Pons (tissue), 1 donor: ENCODE measurements around the gene POLDIP2.

Experiments used
- DNase-seq: peaks from one replicate; pipeline ENCODE4 v3.0.0-alpha.2; 2016; ENCODE audit warnings: low spot score

Gene POLDIP2

DNA sequence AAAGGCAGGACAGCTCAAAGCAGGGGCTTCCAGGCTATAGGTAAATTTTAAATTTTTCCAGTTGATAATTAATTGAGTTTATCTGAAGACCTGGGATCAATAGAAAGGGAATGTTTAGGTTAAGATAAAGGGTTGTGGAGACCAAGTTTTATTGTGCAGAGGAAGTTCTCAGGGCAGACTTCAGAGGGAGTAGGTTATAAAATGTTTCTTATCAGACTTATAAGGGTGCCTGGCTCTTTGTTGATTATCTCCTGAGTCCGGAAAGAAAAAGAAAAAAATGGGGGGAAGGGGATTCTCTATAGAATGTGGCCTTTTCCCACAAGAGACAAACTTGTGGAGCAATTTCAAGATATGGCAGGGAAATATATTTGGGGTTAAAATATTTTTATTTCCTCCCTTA, 32.8 kb upstream of the POLDIP2 start:
- no peak for DNase-seq

DNA sequence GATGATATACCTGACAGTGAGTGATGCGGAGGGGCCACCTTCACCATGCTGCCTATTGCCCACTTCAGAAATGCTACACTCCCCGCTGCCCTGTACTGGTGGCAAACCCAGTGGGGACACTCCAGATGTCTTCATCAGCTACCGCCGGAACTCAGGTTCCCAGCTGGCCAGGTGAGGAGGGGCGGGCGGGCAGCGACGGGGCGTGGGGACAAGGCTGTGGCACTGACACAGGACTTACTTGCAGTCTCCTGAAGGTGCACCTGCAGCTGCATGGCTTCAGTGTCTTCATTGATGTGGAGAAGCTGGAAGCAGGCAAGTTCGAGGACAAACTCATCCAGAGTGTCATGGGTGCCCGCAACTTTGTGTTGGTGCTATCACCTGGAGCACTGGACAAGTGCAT, 30.8 kb upstream of the POLDIP2 start:
- no peak for DNase-seq

DNA sequence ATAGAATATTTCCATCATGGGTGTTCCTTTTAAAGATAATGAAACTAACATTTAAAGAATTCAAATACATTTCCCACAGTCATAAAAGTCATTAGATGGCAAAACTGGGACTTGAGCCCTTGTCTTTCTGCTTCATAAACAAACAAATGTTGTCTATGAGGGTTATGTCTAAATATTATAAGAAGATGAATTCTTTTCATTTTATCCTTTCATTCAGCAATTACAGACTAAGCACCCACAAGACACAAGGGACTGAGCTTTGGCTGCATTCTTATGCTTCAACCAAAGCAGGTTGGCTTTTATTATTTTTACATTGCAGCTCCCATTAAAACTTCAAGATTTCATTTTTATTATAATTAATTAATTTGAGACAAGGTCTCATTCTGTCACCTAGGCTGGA, 29.1 kb upstream of the POLDIP2 start:
- no peak for DNase-seq

DNA sequence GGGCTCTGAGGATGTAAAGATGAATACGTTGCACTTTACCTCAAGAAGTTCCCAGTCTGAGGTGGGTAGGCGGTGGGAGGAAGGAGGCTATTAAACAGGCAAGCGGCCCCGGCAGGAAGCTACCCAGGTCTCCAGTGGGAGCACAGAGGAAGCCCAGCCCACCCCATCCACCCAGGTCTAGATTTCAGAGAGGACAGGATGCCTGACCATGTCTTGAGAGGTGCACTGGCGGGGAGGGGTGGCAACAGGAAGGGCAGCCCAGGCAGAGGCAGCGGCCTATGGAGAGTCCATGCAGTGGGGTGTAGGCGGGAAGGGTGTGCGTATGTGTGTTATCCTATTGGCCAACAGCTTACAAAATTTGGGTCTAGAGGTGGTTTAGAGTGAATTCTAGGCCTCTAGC, 28.1 kb upstream of the POLDIP2 start:
- DNase-seq: no peak

DNA sequence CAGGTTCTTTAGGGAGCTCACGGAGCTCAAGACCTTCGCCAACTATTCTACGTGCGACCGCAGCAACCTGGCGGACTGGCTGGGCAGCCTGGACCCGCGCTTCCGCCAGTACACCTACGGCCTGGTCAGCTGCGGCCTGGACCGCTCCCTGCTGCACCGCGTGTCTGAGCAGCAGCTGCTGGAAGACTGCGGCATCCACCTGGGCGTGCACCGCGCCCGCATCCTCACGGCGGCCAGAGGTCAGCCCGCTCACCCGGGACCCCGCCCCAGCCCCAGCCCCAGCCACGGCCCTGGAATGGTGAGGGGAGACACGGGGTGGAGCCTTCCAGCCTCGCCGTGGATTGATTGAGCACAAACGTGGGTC, 27.7 kb upstream of the POLDIP2 start:
- DNase-seq: no peak

DNA sequence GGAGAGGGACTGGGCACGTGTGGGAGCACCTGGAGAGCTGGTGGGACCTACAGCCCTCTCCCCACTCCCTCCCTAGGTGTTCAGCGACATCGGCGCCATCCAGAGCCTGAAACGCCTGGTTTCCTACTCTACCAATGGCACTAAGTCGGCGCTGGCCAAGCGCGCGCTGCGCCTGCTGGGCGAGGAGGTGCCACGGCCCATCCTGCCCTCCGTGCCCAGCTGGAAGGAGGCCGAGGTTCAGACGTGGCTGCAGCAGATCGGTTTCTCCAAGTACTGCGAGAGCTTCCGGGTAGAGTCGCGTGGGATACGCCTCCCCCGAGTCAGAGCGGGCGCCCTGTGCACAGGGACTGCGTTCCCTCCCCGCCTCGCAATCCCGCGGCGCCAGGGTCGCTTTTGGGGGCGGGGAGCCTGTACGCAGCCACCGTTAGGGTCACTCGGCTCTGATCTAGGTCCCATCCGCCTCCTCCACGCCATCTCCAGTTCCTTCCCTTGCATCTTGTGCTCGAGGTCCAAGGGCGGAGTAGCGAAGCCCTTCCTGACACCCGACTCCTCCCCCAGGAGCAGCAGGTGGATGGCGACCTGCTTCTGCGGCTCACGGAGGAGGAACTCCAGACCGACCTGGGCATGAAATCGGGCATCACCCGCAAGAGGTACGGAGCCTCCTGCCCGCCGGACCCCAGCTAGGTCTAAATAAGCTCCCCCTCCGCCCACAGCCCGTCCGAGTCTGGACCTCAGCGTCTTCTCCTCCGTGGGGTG, 27.1 kb upstream of the POLDIP2 start:
- DNase-seq: no peak

DNA sequence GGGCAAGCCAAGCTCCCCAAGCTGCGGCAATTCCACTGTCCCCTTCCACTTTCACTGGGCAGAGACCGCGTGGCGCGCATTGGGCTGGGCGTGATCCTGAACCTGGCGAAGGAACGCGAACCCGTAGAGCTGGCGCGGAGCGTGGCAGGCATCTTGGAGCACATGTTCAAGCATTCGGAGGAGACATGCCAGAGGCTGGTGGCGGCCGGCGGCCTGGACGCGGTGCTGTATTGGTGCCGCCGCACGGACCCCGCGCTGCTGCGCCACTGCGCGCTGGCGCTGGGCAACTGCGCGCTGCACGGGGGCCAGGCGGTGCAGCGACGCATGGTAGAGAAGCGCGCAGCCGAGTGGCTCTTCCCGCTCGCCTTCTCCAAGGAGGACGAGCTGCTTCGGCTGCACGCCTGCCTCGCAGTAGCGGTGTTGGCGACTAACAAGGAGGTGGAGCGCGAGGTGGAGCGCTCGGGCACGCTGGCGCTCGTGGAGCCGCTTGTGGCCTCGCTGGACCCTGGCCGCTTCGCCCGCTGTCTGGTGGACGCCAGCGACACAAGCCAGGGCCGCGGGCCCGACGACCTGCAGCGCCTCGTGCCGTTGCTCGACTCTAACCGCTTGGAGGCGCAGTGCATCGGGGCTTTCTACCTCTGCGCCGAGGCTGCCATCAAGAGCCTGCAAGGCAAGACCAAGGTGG, 24.0 kb upstream of the POLDIP2 start:
- no peak for DNase-seq

DNA sequence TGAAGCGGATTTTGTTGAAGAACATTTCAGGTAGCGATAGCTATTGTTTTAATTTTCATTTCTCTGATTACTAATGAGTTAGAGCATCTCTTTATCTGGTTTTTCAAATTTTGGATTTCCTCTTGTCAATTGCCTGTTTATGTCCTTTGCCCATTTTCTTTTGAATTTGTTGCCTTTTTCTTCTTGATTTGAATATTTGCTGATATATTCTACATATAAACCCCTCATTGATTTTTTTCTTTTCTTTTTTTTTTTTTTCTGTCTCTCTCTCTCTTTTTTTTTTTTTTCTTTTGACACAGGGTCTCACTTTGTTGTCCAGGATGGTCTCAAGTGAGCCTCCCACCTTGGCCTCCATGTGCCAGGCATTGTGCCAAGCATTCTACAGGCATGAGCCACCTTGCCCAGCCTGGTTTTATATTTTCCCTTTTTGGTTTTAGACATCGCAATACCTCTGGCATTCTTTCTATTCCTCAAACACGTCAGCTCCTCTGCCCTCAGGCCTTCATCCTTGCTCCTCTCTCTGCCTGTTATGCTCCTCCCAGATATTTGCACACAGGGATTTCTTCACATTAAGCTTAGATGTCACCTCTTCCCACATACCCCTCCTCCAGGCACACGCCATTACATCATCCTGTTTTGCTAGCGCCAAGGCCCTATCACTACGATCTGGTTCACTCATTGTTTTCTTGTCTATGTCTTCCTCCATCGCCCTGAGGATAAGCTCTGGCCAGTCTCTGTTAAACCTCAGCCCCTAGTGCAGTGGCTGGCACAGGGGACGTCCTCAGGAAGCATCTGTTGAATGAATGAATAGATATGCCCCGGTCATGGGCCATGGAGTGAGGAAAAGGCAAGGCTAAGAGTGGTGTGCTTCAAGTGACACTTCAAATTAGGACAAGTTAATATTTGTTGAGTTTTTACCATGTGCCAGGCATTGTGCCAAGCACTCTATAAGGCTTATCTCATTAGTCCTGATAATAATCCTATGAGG, 22.8 kb upstream of the POLDIP2 start:
- no peak for DNase-seq

DNA sequence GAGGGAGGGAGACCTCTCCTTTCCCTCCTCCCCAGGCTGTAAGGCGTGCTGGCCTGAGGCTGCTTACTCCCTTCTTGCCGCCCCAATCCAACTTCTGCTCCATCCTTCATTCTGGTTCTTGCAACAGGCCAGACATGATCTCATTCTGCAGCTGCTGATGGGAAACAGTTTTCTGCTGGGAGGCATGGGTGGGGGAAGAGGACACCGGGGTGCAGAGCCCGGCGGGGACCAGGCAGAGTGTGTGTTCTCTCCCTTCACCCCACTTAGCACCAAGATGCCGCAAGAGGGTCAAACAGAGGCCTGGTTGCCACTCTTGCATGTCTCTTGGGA, 15.6 kb upstream of the POLDIP2 start:
- DNase-seq: no peak

DNA sequence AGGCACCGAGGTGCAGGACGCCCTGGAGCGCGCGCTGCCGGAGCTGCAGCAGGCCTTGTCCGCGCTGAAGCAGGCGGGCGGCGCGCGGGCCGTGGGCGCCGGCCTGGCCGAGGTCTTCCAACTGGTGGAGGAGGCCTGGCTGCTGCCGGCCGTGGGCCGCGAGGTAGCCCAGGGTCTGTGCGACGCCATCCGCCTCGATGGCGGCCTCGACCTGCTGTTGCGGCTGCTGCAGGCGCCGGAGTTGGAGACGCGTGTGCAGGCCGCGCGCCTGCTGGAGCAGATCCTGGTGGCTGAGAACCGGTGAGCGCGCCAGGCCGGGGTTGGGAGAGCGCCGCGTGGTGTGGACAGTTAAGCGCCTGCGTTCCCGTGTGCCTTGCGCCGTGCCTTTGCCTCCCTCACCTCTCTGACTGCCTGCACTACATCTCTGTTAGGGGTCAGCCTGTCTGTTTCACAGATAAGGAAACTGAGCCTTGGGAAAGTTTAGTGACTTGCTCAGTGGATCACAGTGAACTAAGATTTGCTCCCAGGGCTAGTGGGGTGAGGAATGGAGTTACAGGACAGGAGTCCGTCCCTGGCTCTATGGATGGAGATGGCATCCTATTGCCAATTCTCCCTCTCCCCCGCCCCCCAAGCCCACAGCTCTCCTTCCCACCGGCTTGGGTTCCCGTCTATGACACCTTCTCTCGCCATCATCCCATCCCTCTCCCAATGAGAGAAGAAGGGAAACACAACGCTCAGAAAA, 15.0 kb upstream of the POLDIP2 start:
- no peak for DNase-seq

DNA sequence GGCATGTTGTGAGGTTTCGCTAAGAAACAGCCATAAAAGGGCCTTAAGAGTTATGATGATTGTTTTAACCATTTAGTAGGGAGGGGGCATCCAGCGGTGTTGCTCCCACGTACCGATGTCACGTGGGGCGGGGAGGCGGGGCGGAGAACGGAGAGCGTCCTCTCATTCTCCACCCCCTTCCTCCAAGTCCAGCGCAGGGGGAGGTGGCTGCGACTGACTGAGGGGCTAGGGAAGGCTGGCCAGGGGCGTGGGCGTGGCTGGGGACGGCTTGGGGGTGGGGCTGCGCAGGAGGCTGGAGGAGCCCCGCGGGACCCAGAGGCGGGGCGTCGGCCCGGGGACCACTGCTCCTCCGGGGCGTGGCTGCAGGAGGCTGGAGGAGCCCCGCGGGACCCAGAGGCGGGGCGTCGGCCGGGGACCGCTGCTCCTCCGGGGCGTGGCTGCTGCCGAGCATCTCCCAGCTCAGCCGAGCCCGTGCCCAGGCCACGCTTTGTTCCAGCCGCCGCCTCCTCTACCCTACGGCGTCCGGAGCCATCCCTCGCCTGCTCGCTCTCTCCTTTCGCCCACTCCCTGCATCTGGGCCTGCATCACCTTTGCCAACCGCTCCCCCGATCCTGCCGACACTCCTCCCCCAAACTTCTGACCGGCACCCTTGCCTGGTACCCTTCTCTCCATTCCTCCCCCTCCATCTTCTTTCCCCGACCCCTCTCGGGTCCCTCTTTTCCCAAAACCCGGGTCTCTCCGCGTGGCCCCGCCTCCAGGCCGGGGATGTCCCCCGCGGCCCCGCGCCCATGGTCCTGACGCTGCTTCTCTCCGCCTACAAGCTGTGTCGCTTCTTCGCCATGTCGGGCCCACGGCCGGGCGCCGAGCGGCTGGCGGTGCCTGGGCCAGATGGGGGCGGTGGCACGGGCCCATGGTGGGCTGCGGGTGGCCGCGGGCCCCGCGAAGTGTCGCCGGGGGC, 14.2 kb upstream of the POLDIP2 start, which contains the start of gene SARM1:
TSS of gene SARM1 (plus strand) at position 450 of the 958 bp plus-strand sequence. CDS start at position 789, 339 bp downstream.
- DNase-seq: peak; percentile 70

DNA sequence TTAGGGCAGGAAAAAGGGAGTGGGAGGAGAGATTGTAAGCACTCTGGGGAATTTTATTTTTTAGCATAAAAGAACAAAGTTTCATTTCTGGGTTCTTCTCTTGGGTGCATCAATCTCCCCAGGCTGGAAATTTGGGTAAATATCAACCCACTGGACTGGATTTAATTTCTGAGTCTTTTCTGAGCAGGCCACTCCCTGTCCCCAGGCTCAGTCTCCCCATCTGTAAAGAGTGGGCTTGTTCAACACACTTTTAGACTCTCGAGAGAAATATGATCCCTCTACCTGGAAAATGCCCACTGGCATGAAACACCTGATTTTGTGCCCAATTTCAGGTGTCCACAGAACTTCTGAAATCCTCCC, 13.4 kb upstream of the POLDIP2 start:
- DNase-seq: no peak

DNA sequence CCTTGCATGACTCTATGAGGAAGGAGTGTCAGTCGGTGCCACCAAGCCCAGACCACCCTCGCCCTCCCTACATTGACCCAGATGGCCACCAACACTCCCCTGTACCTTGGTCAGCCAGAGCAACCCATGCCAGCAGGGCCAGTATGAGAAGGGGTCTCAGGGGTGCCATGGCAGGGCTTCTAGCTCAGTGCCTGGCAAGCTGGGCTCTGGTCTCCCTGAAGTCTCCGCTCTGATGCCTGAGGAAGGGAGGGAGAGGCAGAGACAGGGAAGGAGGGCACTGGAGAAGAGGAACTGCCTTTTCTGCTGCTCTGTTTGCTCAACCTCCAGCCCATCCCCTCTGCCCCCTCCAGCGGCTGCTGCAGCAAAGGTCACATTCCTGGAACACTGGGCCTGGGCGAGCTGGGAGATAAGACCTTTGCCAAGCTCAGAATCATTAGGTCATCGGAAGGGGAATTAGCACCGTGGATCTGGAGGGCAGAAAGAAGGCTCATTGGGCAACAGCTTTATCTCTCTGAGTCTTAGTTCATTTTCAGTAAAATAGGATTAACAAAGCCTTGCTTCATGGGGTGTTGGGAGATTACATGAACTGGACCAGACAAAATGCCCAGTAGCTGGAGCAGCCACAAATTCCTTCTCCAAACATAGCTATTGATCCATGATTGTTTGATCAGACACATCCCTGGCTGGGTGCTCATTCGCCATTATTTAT, 12.9 kb upstream of the POLDIP2 start, which contains the start of gene VTN:
TSS of gene VTN (minus strand) at position 273 of the 709 bp plus-strand sequence. CDS start at position 169, 104 bp downstream.
- no peak for DNase-seq

DNA sequence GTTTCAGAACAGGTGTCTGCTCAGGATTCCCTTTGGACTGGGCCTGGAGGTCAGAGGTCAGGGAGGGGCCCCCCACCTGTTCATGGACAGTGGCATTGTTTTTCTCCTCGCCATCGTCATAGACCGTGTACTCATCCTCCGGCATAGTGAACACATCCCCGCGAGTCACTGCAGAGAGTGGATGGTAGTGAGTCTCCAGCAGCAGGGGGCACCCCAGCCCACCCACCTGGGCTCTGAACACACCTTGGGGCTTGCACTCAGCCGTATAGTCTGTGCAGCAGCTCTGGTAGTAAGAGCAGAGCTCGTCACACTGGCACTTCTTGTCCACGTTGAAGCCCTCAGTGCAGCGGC, 12.3 kb upstream of the POLDIP2 start:
- DNase-seq: no peak

DNA sequence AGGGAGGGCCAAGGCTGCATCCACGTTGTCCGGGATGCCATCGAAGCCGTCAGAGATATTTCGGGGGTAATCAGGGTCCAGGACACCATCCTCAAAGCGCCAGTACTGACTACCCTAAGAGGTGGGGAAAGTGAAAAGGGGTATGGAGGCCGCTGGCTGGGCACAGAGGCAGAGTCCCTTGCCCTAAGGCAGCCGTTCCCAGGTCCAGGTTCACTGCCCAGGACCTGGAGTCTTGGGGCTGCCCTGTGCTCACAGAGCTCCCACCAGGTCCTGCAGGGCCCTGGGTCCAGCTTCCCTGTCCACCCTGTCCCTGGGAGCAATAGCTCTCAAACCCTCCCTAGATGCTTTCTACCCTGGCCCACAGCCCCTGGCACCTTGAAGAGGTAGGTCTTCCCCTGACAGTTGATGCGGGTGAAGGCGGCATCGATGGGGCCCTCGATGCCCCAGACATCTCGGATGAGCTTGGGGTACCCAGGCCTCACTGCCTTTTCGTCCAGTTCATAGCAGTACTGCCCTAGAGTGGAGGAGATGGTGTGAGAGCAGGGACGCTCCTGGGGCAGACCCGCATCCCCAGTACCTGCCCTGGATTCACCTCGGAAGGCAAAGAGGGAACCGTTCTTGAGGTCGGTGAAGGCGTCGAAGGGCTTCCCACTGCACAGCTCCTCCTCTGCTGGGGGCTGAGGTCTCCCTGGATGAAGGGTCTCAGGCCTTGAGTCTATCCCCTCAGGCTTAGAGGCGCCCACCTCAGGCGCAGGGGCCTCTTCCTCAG, 11.8 kb upstream of the POLDIP2 start:
- no peak for DNase-seq

DNA sequence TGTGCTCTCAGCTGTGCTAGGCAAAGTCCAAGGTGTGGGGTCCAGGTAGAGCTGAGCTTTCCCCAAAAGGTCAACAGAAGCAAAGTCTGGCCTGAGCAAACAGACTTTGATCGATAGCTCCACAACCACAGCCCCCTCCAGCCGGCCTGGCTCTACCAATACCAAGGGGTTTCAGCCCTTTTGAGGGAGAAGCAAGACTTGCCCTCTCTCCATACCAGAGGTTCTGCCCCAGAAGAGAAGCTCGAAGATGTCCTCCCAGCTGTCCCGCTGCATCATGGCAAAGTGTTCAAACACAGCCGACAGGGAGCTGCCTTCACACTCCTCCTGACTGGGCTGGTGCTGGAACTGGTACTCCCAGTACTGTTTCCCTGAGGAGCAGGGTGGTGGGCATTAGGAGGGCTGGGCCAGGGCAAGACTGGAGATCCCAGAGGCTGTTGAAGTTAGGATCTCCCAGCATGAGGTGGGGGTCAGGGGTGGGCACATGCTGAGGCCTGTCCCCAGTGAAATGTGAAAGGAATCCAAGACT, 11.0 kb upstream of the POLDIP2 start:
- DNase-seq: no peak

DNA sequence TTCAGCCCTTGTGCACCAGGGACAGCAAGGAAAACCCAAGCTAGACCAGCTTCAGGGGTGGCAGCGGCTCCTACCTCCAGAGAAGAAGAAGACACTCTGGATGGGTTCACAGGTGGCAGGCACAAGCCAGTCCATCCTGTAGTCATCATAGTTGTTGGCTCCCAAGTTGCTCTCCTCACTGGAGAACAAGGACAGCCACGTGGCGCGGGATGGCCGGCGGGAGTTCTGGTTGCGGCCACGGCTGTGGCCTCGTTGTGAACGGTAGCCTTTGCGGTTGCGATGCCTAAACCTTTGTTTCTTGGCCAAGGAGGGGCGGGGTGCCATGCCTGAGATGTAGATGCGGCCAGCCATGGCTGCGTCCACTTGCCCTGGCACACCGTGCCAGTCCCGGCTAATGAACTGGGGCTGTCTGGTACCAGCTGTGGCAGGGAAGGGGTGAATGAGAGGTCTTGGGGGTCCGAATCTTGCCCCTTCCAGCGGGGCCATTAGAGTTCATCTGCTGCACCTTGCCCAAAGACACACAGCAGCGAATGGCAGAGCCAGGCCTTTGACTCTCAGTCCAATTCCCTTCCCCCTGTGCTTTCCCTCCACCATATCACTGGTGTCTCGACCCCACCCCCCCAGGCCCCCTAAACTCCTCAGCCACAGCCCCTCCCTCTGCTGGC, 10.4 kb upstream of the POLDIP2 start:
- DNase-seq: no peak

DNA sequence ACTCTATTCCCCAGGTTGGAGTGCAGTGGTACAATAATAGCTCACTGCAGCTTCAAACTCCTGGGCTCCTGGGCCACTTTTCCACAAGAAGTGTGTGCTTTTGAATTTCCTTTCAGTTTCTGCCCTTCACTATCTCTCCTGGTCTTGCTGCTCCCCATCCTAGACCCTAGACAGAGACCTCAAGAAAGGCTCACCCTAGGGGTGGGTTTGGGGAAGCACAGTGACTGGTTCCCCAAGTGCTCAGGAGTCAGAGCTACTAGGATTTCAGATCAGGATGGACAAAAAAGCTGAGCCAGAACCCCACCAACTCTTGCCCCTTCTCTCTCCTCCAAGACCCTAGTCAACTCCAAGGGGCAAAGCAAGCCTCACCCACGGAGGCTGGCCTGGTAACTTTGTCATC, 9.3 kb upstream of the POLDIP2 start:
- DNase-seq: no peak

DNA sequence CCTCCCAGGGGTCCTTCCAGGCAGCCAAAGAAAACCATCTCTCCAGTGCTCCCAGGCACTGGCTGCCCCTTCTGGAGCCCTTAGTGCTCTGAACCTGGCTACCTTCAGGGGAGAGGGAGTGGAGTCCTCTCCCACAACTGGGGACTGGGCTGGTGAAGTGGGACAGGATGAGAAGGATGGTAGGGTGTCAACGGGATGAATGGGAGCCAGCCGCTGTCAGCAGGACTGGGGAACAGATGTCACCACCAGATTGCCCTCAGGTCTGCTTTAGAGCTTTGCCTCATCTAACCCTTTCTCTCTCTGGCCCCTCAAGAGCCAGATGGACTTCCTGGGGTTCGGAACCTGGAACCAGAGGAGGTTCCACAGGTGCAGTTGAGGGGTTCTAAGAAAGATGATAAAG, 8.2 kb upstream of the POLDIP2 start:
- no peak for DNase-seq
